Naive thymus-derived CD4-positive, alpha-beta T cell (primary cell): ENCODE results near the gene PTPRN2. TPM values are rescaled to one million over a fixed set of nuclear protein-coding genes. Genes with fewer than 3 reads are reported as not detected.

ENCODE experiments used
- ATAC-seq: fragments of 150-1000 bp; cut with Tn5 transposase; 2 replicates; pipeline ENCODE4 v1.10.0; 2021; ENCODE audit warnings: mild to moderate bottlenecking, moderate library complexity
- CTCF ChIA-PET: fragments of 350-600 bp; sonication (Branson Sonifier 250); formaldehyde crosslinking; loops from one replicate; lab custom pipeline; 2021; ENCODE audit warnings: antibody characterized with exemption; lab: Charles Lee
- POLR2A ChIA-PET: fragments of 350-600 bp; sonication (Branson Sonifier 250); formaldehyde crosslinking; loops from one replicate; lab custom pipeline; 2021; ENCODE audit warnings: antibody characterized with exemption, inconsistent platforms; lab: Charles Lee
- DNase-seq, 9 donors: peaks; one replicate each; pipeline versions ENCODE4 v3.0.0 to v3.0.0-alpha.2; 2020 to 2022; ENCODE audit warnings: mixed read lengths in 1 of 9
- H3K27ac ChIP-seq: one replicate; pipeline ENCODE4 v1.7.0; 2013; ENCODE audit warnings: mild to moderate bottlenecking, low read depth, low read length, moderate library complexity
- H3K27me3 ChIP-seq, 2 donors: one replicate each; pipeline ENCODE4 v1.7.0; 2013; ENCODE audit warnings: low read length in 2 of 2, mild to moderate bottlenecking in 2 of 2, moderate library complexity in 2 of 2; ENCODE audit not compliant: control insufficient read depth in 2 of 2, insufficient read depth in 2 of 2
- H3K36me3 ChIP-seq, 3 experiments: 1 replicate in 2 of 3; 2 replicates in 1 of 3; pipeline ENCODE4 v1.7.0; 2013; ENCODE audit warnings: low read length in 3 of 3, mild to moderate bottlenecking in 3 of 3, moderate library complexity in 1 of 3; ENCODE audit not compliant: insufficient read depth in 3 of 3, control insufficient read depth in 2 of 3
- H3K4me1 ChIP-seq, 2 donors: one replicate each; pipeline ENCODE4 v1.7.0; 2013; ENCODE audit warnings: low read length in 2 of 2, mild to moderate bottlenecking in 2 of 2, moderate library complexity in 1 of 2; ENCODE audit not compliant: control insufficient read depth in 2 of 2, insufficient read depth in 2 of 2
- H3K4me3 ChIP-seq: 2 replicates; pipeline ENCODE4 v1.7.0; 2013; ENCODE audit warnings: mild to moderate bottlenecking, low read length
- H3K9me3 ChIP-seq, 3 experiments: 1 replicate in 2 of 3; 2 replicates in 1 of 3; pipeline ENCODE4 v1.7.0; 2013; ENCODE audit warnings: low read length in 3 of 3; ENCODE audit not compliant: control insufficient read depth in 2 of 3
- H3K27ac Mint-ChIP-seq, 9 donors: one replicate each; pipeline ENCODE4 v1.8.0; 2020 to 2022; ENCODE audit warnings: mixed read lengths in 9 of 9, mild to moderate bottlenecking in 8 of 9, moderate library complexity in 5 of 9, inconsistent platforms in 2 of 9
- H3K27me3 Mint-ChIP-seq, 5 donors: one replicate each; pipeline ENCODE4 v1.8.0; 2021 to 2022; ENCODE audit warnings: mixed read lengths in 5 of 5, mild to moderate bottlenecking in 1 of 5
- H3K36me3 Mint-ChIP-seq, 5 donors: one replicate each; pipeline ENCODE4 v1.8.0; 2020 to 2022; ENCODE audit warnings: mixed read lengths in 5 of 5, mild to moderate bottlenecking in 3 of 5, inconsistent platforms in 1 of 5
- H3K4me1 Mint-ChIP-seq, 7 donors: one replicate each; pipeline ENCODE4 v1.8.0; 2020 to 2022; ENCODE audit warnings: mixed read lengths in 7 of 7, mild to moderate bottlenecking in 3 of 7, inconsistent platforms in 1 of 7
- H3K4me3 Mint-ChIP-seq, 10 donors: one replicate each; pipeline ENCODE4 v1.8.0; 2020 to 2022; ENCODE audit warnings: mild to moderate bottlenecking in 10 of 10, mixed read lengths in 10 of 10, moderate library complexity in 6 of 10, inconsistent platforms in 2 of 10
- H3K9me3 Mint-ChIP-seq, 11 donors: one replicate each; pipeline ENCODE4 v1.8.0; 2020 to 2022; ENCODE audit warnings: mixed read lengths in 11 of 11, mild to moderate bottlenecking in 4 of 11, inconsistent platforms in 1 of 11, moderate library complexity in 1 of 11
- intact Hi-C, 2 donors: fragments of 100-400 bp; cut with micrococcal nuclease; formaldehyde crosslinking; loops; one replicate each; pipeline ENCODE4 v1.15.1; 2023
- polyA plus RNA-seq, 2 donors: library from polyadenylated mRNA; unstranded; fragments of 300-500 nt; fragmentation: Illumina TruSeq; gene quantifications; one replicate each; pipeline ENCODE4 v1.2.3, GENCODE V29; 2021
- total RNA-seq, 6 experiments: library from RNA in 5 of 6; stranded (reverse) in 5 of 6; gene quantifications; 1 replicate in 5 of 6; 2 replicates in 1 of 6; pipeline ENCODE4 v1.2.3 and lab custom pipeline; 2021 to 2026

The PTPRN2 gene
- total and polyA plus RNA-seq, 7 experiments from 2014 or later: 0.58 to 2.3 (median 1.4) TPM

- intact Hi-C loops: loop anchor here in 1 of 2 donors (5.0 kb wide), 1 partner anchor 580 kb away; no protein-coding TSS in a partner anchor
- ChIA-PET CTCF (no interaction called here), POLR2A (no interaction called here)
- Histone ChIP-seq H3K9me3 (no peaks in the 10 kb centered on the region), H3K4me3 (no peak overlapping the region), H3K4me1 (no peaks in the 10 kb centered on the region), H3K27me3 (no peaks in the 10 kb centered on the region), H3K36me3 (no peaks in the 10 kb centered on the region), H3K27ac (no peak overlapping the region)
- Mint-ChIP-seq H3K4me3 (no peak overlapping the region), H3K27me3 (peaks cover 0 to 6% (median 0%) of the 10 kb centered on the region in 5 donors), H3K27ac (no peak overlapping the region), H3K9me3 (peaks cover 4 to 23% (median 10%) of the 10 kb centered on the region in 11 donors), H3K36me3 (peaks cover 0 to 7% (median 0%) of the 10 kb centered on the region in 5 donors), H3K4me1 (no peaks in the 10 kb centered on the region)
- DNase-seq (no peak), ATAC-seq (no peak)
Measured at GRCh38 chr7:158396982-158397862, 190.4 kb downstream of the PTPRN2 start.

GRCh38 chr7:158396301-158396905, 191.2 kb downstream of the PTPRN2 start:
- no peaks in the 10 kb centered on the region for H3K9me3 ChIP-seq
- peaks cover 0 to 2% (median 0%) of the 10 kb centered on the region in 5 donors for H3K27me3 Mint-ChIP-seq
- intact Hi-C loops: loop anchor here in 1 of 2 donors (5.0 kb wide), 1 partner anchor 581 kb away; no protein-coding TSS in a partner anchor
- H3K4me1 Mint-ChIP-seq: no peaks in the 10 kb centered on the region
- no peaks in the 10 kb centered on the region for H3K4me1 ChIP-seq
- ChIA-PET POLR2A (no interaction called here), CTCF (no interaction called here)
- H3K36me3 Mint-ChIP-seq: peaks cover 0 to 7% (median 0%) of the 10 kb centered on the region in 5 donors
- peaks cover 4 to 23% (median 10%) of the 10 kb centered on the region in 11 donors for H3K9me3 Mint-ChIP-seq
- H3K4me3 Mint-ChIP-seq: no peak overlapping the region
- H3K27ac ChIP-seq: no peak overlapping the region
- no peaks in the 10 kb centered on the region for H3K36me3 ChIP-seq
- DNase-seq: no peak
- no peak for ATAC-seq
- H3K4me3 ChIP-seq: no peak overlapping the region
- no peaks in the 10 kb centered on the region for H3K27me3 ChIP-seq
- H3K27ac Mint-ChIP-seq: no peak overlapping the region

GRCh38 chr7:158395780-158396278, 191.8 kb downstream of the PTPRN2 start:
- H3K36me3 ChIP-seq: no peaks in the 10 kb centered on the region
- ATAC-seq (no peak), DNase-seq (no peak)
- no peaks in the 10 kb centered on the region for H3K27me3 Mint-ChIP-seq
- no peaks in the 10 kb centered on the region for H3K4me1 ChIP-seq
- H3K9me3 ChIP-seq: no peaks in the 10 kb centered on the region
- H3K4me1 Mint-ChIP-seq: no peaks in the 10 kb centered on the region
- no peak overlapping the region for H3K4me3 ChIP-seq
- H3K27me3 ChIP-seq: no peaks in the 10 kb centered on the region
- H3K36me3 Mint-ChIP-seq: peaks cover 0 to 7% (median 0%) of the 10 kb centered on the region in 5 donors
- ChIA-PET CTCF (no interaction called here), POLR2A (no interaction called here)
- peaks cover 4 to 23% (median 10%) of the 10 kb centered on the region in 11 donors for H3K9me3 Mint-ChIP-seq
- H3K4me3 Mint-ChIP-seq: no peak overlapping the region
- H3K27ac Mint-ChIP-seq: no peak overlapping the region
- intact Hi-C loops: loop anchor here in 1 of 2 donors (5.0 kb wide), 1 partner anchor 581 kb away; no protein-coding TSS in a partner anchor
- H3K27ac ChIP-seq: no peak overlapping the region

GRCh38 chr7:158395349-158395748, 192.3 kb downstream of the PTPRN2 start:
- H3K4me3 ChIP-seq: no peak overlapping the region
- no peak overlapping the region for H3K27ac ChIP-seq
- no peaks in the 10 kb centered on the region for H3K27me3 Mint-ChIP-seq
- H3K9me3 ChIP-seq: no peaks in the 10 kb centered on the region
- DNase-seq (no peak), ATAC-seq (no peak)
- no peaks in the 10 kb centered on the region for H3K27me3 ChIP-seq
- H3K4me1 Mint-ChIP-seq: no peaks in the 10 kb centered on the region
- no peaks in the 10 kb centered on the region for H3K36me3 ChIP-seq
- no peaks in the 10 kb centered on the region for H3K4me1 ChIP-seq
- H3K27ac Mint-ChIP-seq: no peak overlapping the region
- H3K9me3 Mint-ChIP-seq: peaks cover 4 to 22% (median 10%) of the 10 kb centered on the region in 11 donors
- peaks cover 0 to 7% (median 0%) of the 10 kb centered on the region in 5 donors for H3K36me3 Mint-ChIP-seq
- ChIA-PET CTCF (no interaction called here), POLR2A (no interaction called here)
- intact Hi-C loops: loop anchor here in 1 of 2 donors (5.0 kb wide), 1 partner anchor 582 kb away; no protein-coding TSS in a partner anchor
- no peak overlapping the region for H3K4me3 Mint-ChIP-seq

- H3K4me3 Mint-ChIP-seq: no peak overlapping the region
- DNase-seq (peak in 5 of 9 donors; percentile 16 to 35 (median 25)), ATAC-seq (no peak)
- H3K4me1 Mint-ChIP-seq: no peaks in the 10 kb centered on the region
- Histone ChIP-seq H3K4me1 (no peaks in the 10 kb centered on the region), H3K27ac (no peak overlapping the region), H3K4me3 (no peak overlapping the region), H3K27me3 (no peaks in the 10 kb centered on the region), H3K9me3 (no peaks in the 10 kb centered on the region), H3K36me3 (no peaks in the 10 kb centered on the region)
- ChIA-PET CTCF (no interaction called here), POLR2A (no interaction called here)
- H3K27ac Mint-ChIP-seq: no peak overlapping the region
- H3K36me3 Mint-ChIP-seq: peaks cover 0 to 7% (median 0%) of the 10 kb centered on the region in 5 donors
- H3K9me3 Mint-ChIP-seq: peaks cover 4 to 18% (median 10%) of the 10 kb centered on the region in 11 donors
- H3K27me3 Mint-ChIP-seq: no peaks in the 10 kb centered on the region
- intact Hi-C loops: loop anchor here in 1 of 2 donors (5.0 kb wide), 1 partner anchor 582 kb away; no protein-coding TSS in a partner anchor
Measured at GRCh38 chr7:158394936-158395335, 192.7 kb downstream of the PTPRN2 start.

- Mint-ChIP-seq H3K27me3 (no peaks in the 10 kb centered on the region), H3K4me3 (no peak overlapping the region), H3K4me1 (no peaks in the 10 kb centered on the region), H3K36me3 (peaks cover 0 to 6% (median 0%) of the 10 kb centered on the region in 5 donors), H3K9me3 (peaks cover 0 to 14% (median 7%) of the 10 kb centered on the region in 11 donors), H3K27ac (no peak overlapping the region)
- Histone ChIP-seq H3K36me3 (no peaks in the 10 kb centered on the region), H3K9me3 (no peaks in the 10 kb centered on the region), H3K27me3 (no peaks in the 10 kb centered on the region), H3K4me1 (no peaks in the 10 kb centered on the region), H3K4me3 (no peak overlapping the region), H3K27ac (no peak overlapping the region)
- CTCF ChIA-PET: no interaction called here
- DNase-seq: no peak
- ATAC-seq: no peak
- POLR2A ChIA-PET: no interaction called here
- intact Hi-C loops: no loop called here
Measured at GRCh38 chr7:158393926-158394625, 193.5 kb downstream of the PTPRN2 start.
